LNCaP clone FGC (cell line): ENCODE measurements around the gene THRSP.

Experiments
- DNase-seq: peaks from one replicate; pipeline ENCODE4 v3.0.0-alpha.2; 2011; ENCODE audit warnings: low read depth
- H3K4me3 ChIP-seq: 2 replicates; pipeline ENCODE4 v1.5.1; 2011; ENCODE audit warnings: mild to moderate bottlenecking, low read depth, low read length, control low read depth
- TF ChIP-seq, protein P1 (sequence below): IDR thresholded peaks from 2 replicates; pipeline ENCODE4 v1.5.1; 2012; ENCODE audit warnings: mild to moderate bottlenecking; ENCODE audit not compliant: control insufficient read depth, insufficient read depth; ENCODE audit errors: extremely low read depth

Gene THRSP

DNA sequence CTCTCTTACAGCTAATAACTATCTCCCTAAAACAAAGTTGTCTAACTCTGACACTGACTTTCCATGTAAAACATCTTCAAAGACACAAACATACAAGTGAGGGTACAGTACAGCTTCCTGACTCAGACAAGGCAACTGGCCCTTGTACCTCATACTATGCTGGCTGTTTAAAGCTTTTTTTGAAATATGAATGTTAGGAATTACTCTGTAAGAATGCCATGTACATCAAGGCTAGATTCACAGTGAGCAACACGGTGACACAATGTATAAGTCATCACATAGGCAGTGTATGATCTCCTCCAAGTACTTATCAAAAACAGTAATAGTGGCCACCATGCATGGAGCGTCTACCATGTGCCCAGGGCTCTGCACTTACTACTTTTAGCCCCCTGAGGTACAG is 47.2 kb downstream of the THRSP start:
- TF ChIP-seq, protein P1, sequence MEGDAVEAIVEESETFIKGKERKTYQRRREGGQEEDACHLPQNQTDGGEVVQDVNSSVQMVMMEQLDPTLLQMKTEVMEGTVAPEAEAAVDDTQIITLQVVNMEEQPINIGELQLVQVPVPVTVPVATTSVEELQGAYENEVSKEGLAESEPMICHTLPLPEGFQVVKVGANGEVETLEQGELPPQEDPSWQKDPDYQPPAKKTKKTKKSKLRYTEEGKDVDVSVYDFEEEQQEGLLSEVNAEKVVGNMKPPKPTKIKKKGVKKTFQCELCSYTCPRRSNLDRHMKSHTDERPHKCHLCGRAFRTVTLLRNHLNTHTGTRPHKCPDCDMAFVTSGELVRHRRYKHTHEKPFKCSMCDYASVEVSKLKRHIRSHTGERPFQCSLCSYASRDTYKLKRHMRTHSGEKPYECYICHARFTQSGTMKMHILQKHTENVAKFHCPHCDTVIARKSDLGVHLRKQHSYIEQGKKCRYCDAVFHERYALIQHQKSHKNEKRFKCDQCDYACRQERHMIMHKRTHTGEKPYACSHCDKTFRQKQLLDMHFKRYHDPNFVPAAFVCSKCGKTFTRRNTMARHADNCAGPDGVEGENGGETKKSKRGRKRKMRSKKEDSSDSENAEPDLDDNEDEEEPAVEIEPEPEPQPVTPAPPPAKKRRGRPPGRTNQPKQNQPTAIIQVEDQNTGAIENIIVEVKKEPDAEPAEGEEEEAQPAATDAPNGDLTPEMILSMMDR: no peak
- no peak overlapping the region for H3K4me3 ChIP-seq
- no peak for DNase-seq

DNA sequence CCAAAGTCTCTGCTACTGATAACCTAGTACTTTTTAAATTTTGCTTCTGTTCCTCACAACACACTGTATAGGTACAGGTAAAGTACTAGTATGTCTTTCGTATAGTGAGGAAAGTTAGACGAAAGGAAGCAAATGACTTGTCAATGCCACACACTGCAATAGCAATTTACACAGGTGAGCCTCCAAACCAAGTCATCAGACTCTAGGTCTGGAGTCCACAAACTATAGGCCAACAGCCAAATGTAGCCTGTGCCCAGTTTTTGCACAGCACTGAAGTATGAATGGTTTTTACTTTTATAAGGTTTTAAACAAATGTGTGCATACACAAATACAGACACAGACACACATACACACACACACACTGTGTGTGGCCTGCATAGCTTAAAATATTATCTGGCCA is 47.6 kb downstream of the THRSP start:
- TF ChIP-seq, protein P1: no peak
- H3K4me3 ChIP-seq: no peak overlapping the region
- DNase-seq: no peak

DNA sequence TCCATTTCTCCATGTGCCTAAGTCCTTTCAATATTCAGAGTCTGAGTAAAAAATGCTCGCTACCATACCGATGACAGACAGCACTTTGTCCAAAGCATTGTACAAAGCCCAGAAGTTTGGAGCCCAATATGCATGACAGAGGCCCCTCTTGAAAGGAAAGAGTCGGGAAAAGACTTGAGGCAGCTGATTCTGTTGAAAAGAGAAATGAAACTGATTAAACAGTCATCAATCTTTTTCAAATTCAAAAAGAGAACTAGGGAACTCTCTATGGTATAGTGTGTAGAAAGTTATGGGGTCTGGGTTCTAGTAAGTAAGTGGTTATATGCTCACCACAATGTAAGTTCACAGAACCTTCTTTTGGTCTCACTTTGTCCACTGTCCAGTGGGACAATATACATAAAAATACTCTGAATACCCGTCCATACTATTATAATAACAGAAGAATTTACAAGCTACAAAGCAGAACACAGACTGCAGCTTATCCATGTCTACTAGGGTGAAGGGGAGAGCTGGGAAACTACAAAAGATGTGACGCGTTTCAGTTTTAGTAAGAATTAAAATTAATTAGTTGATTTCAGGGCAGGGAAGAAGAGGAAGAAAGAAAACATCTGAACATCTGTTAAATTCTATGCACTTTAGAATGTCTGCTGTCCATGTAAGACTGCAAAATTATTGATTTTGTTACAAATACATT is 49.1 kb downstream of the THRSP start:
- no peak for DNase-seq
- no peak overlapping the region for H3K4me3 ChIP-seq
- TF ChIP-seq, protein P1: no peak
